Measurements from ENCODE around the gene ANK3.

- TF ChIP-seq CTCF (IDR thresholded peaks at IDR 0.05), result no peak
- no peak for TF ChIP-seq POLR2A (IDR thresholded peaks at IDR 0.05)
Observed at GRCh38 chr10:60394446-60394845, 4.8 kb upstream of the ANK3 start.

Data from testis (tissue), 2 donors.